ENCODE measurements around the gene FRMPD1. TPM values are rescaled to one million over a fixed set of nuclear protein-coding genes. Genes with fewer than 3 reads are reported as not detected.

The FRMPD1 gene
- total and polyA plus RNA-seq, 7 donors: 0.16 to 0.71 (median 0.28) TPM; not detected in 2

GRCh38 chr9:37618817-37619216 is 31.9 kb upstream of the FRMPD1 start:
- DNase-seq: no peak
- intact Hi-C loops (cut with DNase I): loop anchor here (5.0 kb wide), 1 partner anchor 33 kb away; the partner anchor contains the start of gene FRMPD1
- TF ChIP-seq EP300 (IDR thresholded peaks at IDR 0.05): no peak
- TF ChIP-seq POLR2AphosphoS5 (IDR thresholded peaks at IDR 0.05): no peak
- no peak for TF ChIP-seq POLR2A (IDR thresholded peaks at IDR 0.05)
- Histone ChIP-seq H3K36me3 (no peaks in the 10 kb centered on the region), H3K27ac (no peak overlapping the region), H3K4me3 (no peak overlapping the region), H3K9me3 (no peaks in the 10 kb centered on the region), H3K4me1 (no peaks in the 10 kb centered on the region), H3K27me3 (no peaks in the 10 kb centered on the region)
- 87 to 93% methylated on average over 4 of the region's 4 CpGs for WGBS, 2 donors

GRCh38 chr9:37619806-37620205 is 30.9 kb upstream of the FRMPD1 start:
- Histone ChIP-seq H3K27ac (no peak overlapping the region), H3K4me1 (no peaks in the 10 kb centered on the region), H3K36me3 (no peaks in the 10 kb centered on the region), H3K4me3 (no peak overlapping the region), H3K9me3 (no peaks in the 10 kb centered on the region), H3K27me3 (no peaks in the 10 kb centered on the region)
- TF ChIP-seq POLR2AphosphoS5 (IDR thresholded peaks at IDR 0.05): no peak
- no peak for TF ChIP-seq EP300 (IDR thresholded peaks at IDR 0.05)
- no peak for TF ChIP-seq CTCF (IDR thresholded peaks at IDR 0.05)
- TF ChIP-seq POLR2A (IDR thresholded peaks at IDR 0.05): no peak
- 93 to 94% methylated on average over 3 of the region's 3 CpGs for WGBS, 2 donors
- intact Hi-C loops (cut with DNase I): loop anchor here (5.0 kb wide), 1 partner anchor 32 kb away; the partner anchor contains the start of gene FRMPD1
- no peak for DNase-seq

- intact Hi-C loops (cut with DNase I): no loop called here
- WGBS, 2 donors: 72 to 76% methylated on average over 1 of the region's 1 CpG
- H3K4me3 ChIP-seq: no peak overlapping the region
- no peaks in the 10 kb centered on the region for H3K27me3 ChIP-seq
- DNase-seq: no peak
- no peaks in the 10 kb centered on the region for H3K4me1 ChIP-seq
- H3K36me3 ChIP-seq: no peaks in the 10 kb centered on the region
- TF ChIP-seq POLR2A (IDR thresholded peaks at IDR 0.05) (no peak), POLR2AphosphoS5 (IDR thresholded peaks at IDR 0.05) (no peak), EP300 (IDR thresholded peaks at IDR 0.05) (no peak), CTCF (IDR thresholded peaks at IDR 0.05) (no peak)
- no peaks in the 10 kb centered on the region for H3K9me3 ChIP-seq
- no peak overlapping the region for H3K27ac ChIP-seq
These were observed 30.4 kb upstream of the FRMPD1 start for GRCh38 chr9:37620396-37620795.

- no peaks in the 10 kb centered on the region for H3K9me3 ChIP-seq
- TF ChIP-seq POLR2A (IDR thresholded peaks at IDR 0.05) (no peak), CTCF (IDR thresholded peaks at IDR 0.05) (no peak), POLR2AphosphoS5 (IDR thresholded peaks at IDR 0.05) (no peak), EP300 (IDR thresholded peaks at IDR 0.05) (no peak)
- no peaks in the 10 kb centered on the region for H3K27me3 ChIP-seq
- WGBS, 2 donors: 65 to 80% methylated on average over 9 of the region's 9 CpGs
- no peaks in the 10 kb centered on the region for H3K36me3 ChIP-seq
- no peak for DNase-seq
- no peak overlapping the region for H3K4me3 ChIP-seq
- intact Hi-C loops (cut with DNase I): no loop called here
- no peaks in the 10 kb centered on the region for H3K4me1 ChIP-seq
- H3K27ac ChIP-seq: no peak overlapping the region
These were observed 29.3 kb upstream of the FRMPD1 start for GRCh38 chr9:37621273-37622121.

- Histone ChIP-seq H3K36me3 (no peaks in the 10 kb centered on the region), H3K27ac (no peak overlapping the region), H3K4me1 (no peaks in the 10 kb centered on the region), H3K9me3 (no peaks in the 10 kb centered on the region), H3K4me3 (no peak overlapping the region), H3K27me3 (no peaks in the 10 kb centered on the region)
- TF ChIP-seq EP300 (IDR thresholded peaks at IDR 0.05) (no peak), CTCF (IDR thresholded peaks at IDR 0.05) (no peak), POLR2AphosphoS5 (IDR thresholded peaks at IDR 0.05) (no peak), POLR2A (IDR thresholded peaks at IDR 0.05) (no peak)
- intact Hi-C loops (cut with DNase I): no loop called here
- no peak for DNase-seq
- 87 to 90% methylated on average over 4 of the region's 4 CpGs for WGBS, 2 donors
These were observed 28.3 kb upstream of the FRMPD1 start for GRCh38 chr9:37622462-37622861.
